Body of pancreas (tissue), 4 donors: ENCODE data around the gene DMGDH. TPM values are rescaled to one million over a fixed set of nuclear protein-coding genes. Genes with fewer than 3 reads are reported as not detected.

Source experiments
- ATAC-seq: fragments of 150-250 bp; one replicate; pipeline ENCODE4 v1.9.1; 2016
- DNase-seq, 4 donors: peaks; one replicate each; pipeline ENCODE4 v3.0.0-alpha.2; 2019
- H3K27ac ChIP-seq, 4 donors: fragments of 200-600 bp; sonication (generic); 1 replicate in 3 of 4; 2 replicates in 1 of 4; pipeline versions ENCODE4 v1.5.1 to v1.6.1; 2016 to 2019; ENCODE audit warnings: mild to moderate bottlenecking in 1 of 4, mixed read lengths in 1 of 4, moderate library complexity in 1 of 4
- H3K27me3 ChIP-seq, 2 donors: fragments of 200-600 bp; sonication (generic); one replicate each; pipeline ENCODE4 v1.6.0; 2016; ENCODE audit warnings: mild to moderate bottlenecking in 1 of 2
- H3K36me3 ChIP-seq, 2 donors: fragments of 200-600 bp; sonication (generic); replicated peaks in 1 of 2; 2 replicates each; pipeline ENCODE4 v1.5.1; 2016; ENCODE audit warnings: low read depth in 2 of 2; ENCODE audit not compliant: insufficient read depth in 1 of 2
- H3K4me1 ChIP-seq: fragments of 200-600 bp; sonication (generic); one replicate; pipeline ENCODE4 v1.6.0; 2016
- H3K4me3 ChIP-seq, 2 donors: fragments of 200-600 bp; sonication (generic); 1 replicate in 1 of 2; 2 replicates in 1 of 2; pipeline ENCODE4 v1.5.1; 2016 to 2019
- H3K9me3 ChIP-seq, 3 donors: fragments of 200-600 bp; sonication (generic); 1 replicate in 2 of 3; 2 replicates in 1 of 3; pipeline ENCODE4 v1.5.1; 2016
- POLR2A ChIP-seq, 3 donors: fragments of 450-650 bp; IDR thresholded peaks; one replicate each; pipeline ENCODE4 v1.6.1; 2016; ENCODE audit warnings: antibody characterized with exemption in 3 of 3, mild to moderate bottlenecking in 2 of 3
- WGBS, 2 donors: methylation state at CpG; one replicate each; pipeline ENCODE4 v1.1.5; 2017; 5-methylcytosine and 5-hydroxymethylcytosine counted together
- intact Hi-C: fragments of 100-400 bp; cut with DNase I; formaldehyde crosslinking; loops from one replicate; pipeline ENCODE4 v1.15.1; 2023
- total RNA-seq, 2 donors: library from RNA; depleted of rRNA; stranded (reverse); fragments of >200 nt; gene quantifications; one replicate each; pipeline ENCODE4 v1.1.0, GENCODE V29; 2016
- TF ChIP-seq, protein P1 (sequence below), 7 experiments: fragments of 450-650 bp in 4 of 7; fragments of 200-600 bp in 3 of 7; sonication (generic) in 3 of 7; IDR thresholded peaks; one replicate each; pipeline ENCODE4 v1.5.1; 2016 to 2019; ENCODE audit warnings: antibody characterized with exemption in 7 of 7

Gene DMGDH
- total RNA-seq, 2 donors from 2014 or later, result 4.7 to 7.3 TPM

- Histone ChIP-seq H3K9me3 (no peaks in the 10 kb centered on the region), H3K27me3 (no peaks in the 10 kb centered on the region), H3K4me1 (no peaks in the 10 kb centered on the region), H3K27ac (no peak overlapping the region), H3K36me3 (no peaks in the 10 kb centered on the region), H3K4me3 (no peak overlapping the region)
- intact Hi-C loops, result no loop called here
- DNase-seq, result no peak
- TF ChIP-seq POLR2A (IDR thresholded peaks at IDR 0.05), result no peak
- TF ChIP-seq, protein P1, sequence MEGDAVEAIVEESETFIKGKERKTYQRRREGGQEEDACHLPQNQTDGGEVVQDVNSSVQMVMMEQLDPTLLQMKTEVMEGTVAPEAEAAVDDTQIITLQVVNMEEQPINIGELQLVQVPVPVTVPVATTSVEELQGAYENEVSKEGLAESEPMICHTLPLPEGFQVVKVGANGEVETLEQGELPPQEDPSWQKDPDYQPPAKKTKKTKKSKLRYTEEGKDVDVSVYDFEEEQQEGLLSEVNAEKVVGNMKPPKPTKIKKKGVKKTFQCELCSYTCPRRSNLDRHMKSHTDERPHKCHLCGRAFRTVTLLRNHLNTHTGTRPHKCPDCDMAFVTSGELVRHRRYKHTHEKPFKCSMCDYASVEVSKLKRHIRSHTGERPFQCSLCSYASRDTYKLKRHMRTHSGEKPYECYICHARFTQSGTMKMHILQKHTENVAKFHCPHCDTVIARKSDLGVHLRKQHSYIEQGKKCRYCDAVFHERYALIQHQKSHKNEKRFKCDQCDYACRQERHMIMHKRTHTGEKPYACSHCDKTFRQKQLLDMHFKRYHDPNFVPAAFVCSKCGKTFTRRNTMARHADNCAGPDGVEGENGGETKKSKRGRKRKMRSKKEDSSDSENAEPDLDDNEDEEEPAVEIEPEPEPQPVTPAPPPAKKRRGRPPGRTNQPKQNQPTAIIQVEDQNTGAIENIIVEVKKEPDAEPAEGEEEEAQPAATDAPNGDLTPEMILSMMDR (IDR thresholded peaks at IDR 0.05), result no peak
- ATAC-seq, result no peak
Measured at GRCh38 chr5:79056847-79057246, 12.6 kb downstream of the DMGDH start.

DNA sequence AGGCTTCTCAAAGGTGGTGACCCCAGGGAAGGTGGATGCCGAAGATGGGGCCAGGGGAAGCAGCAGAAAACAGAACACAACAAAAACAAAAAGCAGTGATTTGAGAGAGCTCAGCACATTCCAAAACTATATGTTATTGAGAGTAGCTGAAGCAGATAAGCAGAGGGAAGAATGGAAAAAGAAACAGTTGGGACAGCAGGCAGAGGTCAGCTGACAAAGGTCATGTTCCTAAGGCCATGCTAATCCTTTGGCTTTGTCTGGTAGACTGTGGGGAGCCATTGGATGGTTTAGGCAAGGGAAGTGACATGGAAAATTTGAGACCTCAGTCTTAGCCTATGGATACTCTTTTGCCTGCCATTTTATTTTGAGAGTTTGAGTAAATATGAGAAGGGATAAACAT, 14.5 kb downstream of the DMGDH start:
- DNase-seq, result no peak
- 70 to 88% methylated on average over 1 of the region's 1 CpG for WGBS, 2 donors

GRCh38 chr5:79053321-79053720, 16.2 kb downstream of the DMGDH start:
- TF ChIP-seq POLR2A (IDR thresholded peaks at IDR 0.05), result no peak
- TF ChIP-seq, protein P1 (IDR thresholded peaks at IDR 0.05), result no peak
- H3K27me3 ChIP-seq, result no peaks in the 10 kb centered on the region
- DNase-seq (no peak), ATAC-seq (no peak)
- H3K27ac ChIP-seq, result no peak overlapping the region
- H3K4me1 ChIP-seq, result no peaks in the 10 kb centered on the region
- H3K4me3 ChIP-seq, result no peak overlapping the region
- intact Hi-C loops, result no loop called here
- H3K36me3 ChIP-seq, result no peaks in the 10 kb centered on the region
- no peaks in the 10 kb centered on the region for H3K9me3 ChIP-seq
- WGBS, 2 donors, result 91 to 97% methylated on average over 4 of the region's 4 CpGs

More for the DNA sequence above, 14.5 kb downstream of the DMGDH start:
- TF ChIP-seq, protein P1 (IDR thresholded peaks at IDR 0.05), result no peak
- TF ChIP-seq POLR2A (IDR thresholded peaks at IDR 0.05), result no peak
- Histone ChIP-seq H3K9me3 (no peaks in the 10 kb centered on the region), H3K4me1 (no peaks in the 10 kb centered on the region), H3K36me3 (no peaks in the 10 kb centered on the region), H3K27ac (no peak overlapping the region), H3K27me3 (no peaks in the 10 kb centered on the region), H3K4me3 (no peak overlapping the region)
- no peak for ATAC-seq
- intact Hi-C loops, result no loop called here

- no peak for DNase-seq
- intact Hi-C loops, result no loop called here
- ATAC-seq, result no peak
- Histone ChIP-seq H3K4me1 (no peaks in the 10 kb centered on the region), H3K27me3 (no peaks in the 10 kb centered on the region), H3K9me3 (no peaks in the 10 kb centered on the region), H3K27ac (no peak overlapping the region), H3K36me3 (no peaks in the 10 kb centered on the region), H3K4me3 (no peak overlapping the region)
- WGBS, 2 donors, result 77 to 86% methylated on average over 3 of the region's 3 CpGs
- no peak for TF ChIP-seq POLR2A (IDR thresholded peaks at IDR 0.05)
- TF ChIP-seq, protein P1 (IDR thresholded peaks at IDR 0.05), result no peak
Measured at GRCh38 chr5:79050498-79050897, 19.0 kb downstream of the DMGDH start.

DNA sequence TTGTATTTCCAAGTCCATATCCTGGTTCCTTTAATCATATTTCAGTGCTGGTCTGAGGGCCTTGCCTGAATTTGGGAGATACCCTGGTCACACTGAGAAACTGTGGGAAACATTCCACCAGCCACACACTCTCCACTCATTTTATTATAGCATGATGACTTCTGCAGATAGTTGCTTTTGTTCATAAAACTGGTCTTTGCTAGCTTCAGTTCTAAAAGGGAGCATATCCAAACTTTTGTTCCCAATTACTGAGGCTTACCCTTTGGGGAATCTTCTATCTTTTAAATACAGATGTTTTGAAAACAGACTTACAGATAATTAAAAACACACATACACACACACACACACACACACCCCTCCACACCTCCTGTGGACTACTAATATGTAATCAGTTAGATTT, 21.0 kb downstream of the DMGDH start:
- H3K27me3 ChIP-seq, result no peaks in the 10 kb centered on the region
- intact Hi-C loops, result no loop called here
- no peak overlapping the region for H3K27ac ChIP-seq
- no peak overlapping the region for H3K4me3 ChIP-seq
- no peaks in the 10 kb centered on the region for H3K4me1 ChIP-seq
- H3K36me3 ChIP-seq, result no peaks in the 10 kb centered on the region
- H3K9me3 ChIP-seq, result no peaks in the 10 kb centered on the region
- no peak for TF ChIP-seq POLR2A (IDR thresholded peaks at IDR 0.05)
- TF ChIP-seq, protein P1 (IDR thresholded peaks at IDR 0.05), result no peak
- no peak for DNase-seq
- no peak for ATAC-seq
